GM18508 (cell line): ENCODE results near the gene ENOX2.
"Not testable (repeated sequence)": the region's sequence is repeated elsewhere in the genome, so short reads cannot be mapped to it uniquely, and the experiment has no call there.

ENCODE experiments used
- ATAC-seq: cut with Tn5 transposase; IDR thresholded peaks from one replicate; pipeline ENCODE4 v1.9.1; 2021; ENCODE audit warnings: moderate number of reproducible peaks; ENCODE audit not compliant: insufficient read depth, unreplicated experiment

ENOX2 gene

GRCh38 chrX:130902783-130903613, at the start of gene ENOX2:
Gene ENOX2 (minus strand): TSS chrX:130903209. CDS start chrX:130703216, 199,993 bp downstream.
- ATAC-seq: peak; percentile 96

- peak; percentile 60 for ATAC-seq
Measured at GRCh38 chrX:130952266-130953043, 49.4 kb upstream of the ENOX2 start.

GRCh38 chrX:130944230-130944629, 41.2 kb upstream of the ENOX2 start:
- ATAC-seq: no peak

GRCh38 chrX:130937101-130937500, 34.1 kb upstream of the ENOX2 start:
- no peak for ATAC-seq

- ATAC-seq: no peak
Measured at GRCh38 chrX:130933358-130933757, 30.3 kb upstream of the ENOX2 start.

GRCh38 chrX:130920405-130920804, 17.4 kb upstream of the ENOX2 start:
- ATAC-seq: not testable (repeated sequence)

GRCh38 chrX:130919676-130920075, 16.7 kb upstream of the ENOX2 start:
- ATAC-seq: not testable (repeated sequence)

- not testable (repeated sequence) for ATAC-seq
Measured at GRCh38 chrX:130918498-130918897, 15.5 kb upstream of the ENOX2 start.

- ATAC-seq: peak; percentile 70
Measured at GRCh38 chrX:130916636-130917422, 13.8 kb upstream of the ENOX2 start.

- ATAC-seq: no peak
Measured at GRCh38 chrX:130915302-130915701, 12.3 kb upstream of the ENOX2 start.

- no peak for ATAC-seq
Measured at GRCh38 chrX:130909469-130910136, 6.6 kb upstream of the ENOX2 start.

- no peak for ATAC-seq
Measured at GRCh38 chrX:130906776-130907175, 3.8 kb upstream of the ENOX2 start.

- ATAC-seq: no peak
Measured at GRCh38 chrX:130902446-130902782, 595 bp downstream of the ENOX2 start.

- ATAC-seq: no peak
Measured at GRCh38 chrX:130896802-130897501, 6.1 kb downstream of the ENOX2 start.

GRCh38 chrX:130896026-130896425, 7.0 kb downstream of the ENOX2 start:
- ATAC-seq: no peak

- no peak for ATAC-seq
Measured at GRCh38 chrX:130895299-130895698, 7.7 kb downstream of the ENOX2 start.

GRCh38 chrX:130893356-130894085, 9.5 kb downstream of the ENOX2 start:
- ATAC-seq: no peak

- ATAC-seq: no peak
Measured at GRCh38 chrX:130887376-130887775, 15.6 kb downstream of the ENOX2 start.

- no peak for ATAC-seq
Measured at GRCh38 chrX:130885996-130886395, 17.0 kb downstream of the ENOX2 start.
